ENCODE measurements around the gene TMEM59L. TPM values are rescaled to one million over a fixed set of nuclear protein-coding genes. Genes with fewer than 3 reads are reported as not detected.

Gene TMEM59L
- total and polyA plus RNA-seq, 2 of the 13 experiments (the other 11 are each of a cell fraction or from before 2014, with no cell fraction given) = 0.97 to 5.5 TPM

DNA sequence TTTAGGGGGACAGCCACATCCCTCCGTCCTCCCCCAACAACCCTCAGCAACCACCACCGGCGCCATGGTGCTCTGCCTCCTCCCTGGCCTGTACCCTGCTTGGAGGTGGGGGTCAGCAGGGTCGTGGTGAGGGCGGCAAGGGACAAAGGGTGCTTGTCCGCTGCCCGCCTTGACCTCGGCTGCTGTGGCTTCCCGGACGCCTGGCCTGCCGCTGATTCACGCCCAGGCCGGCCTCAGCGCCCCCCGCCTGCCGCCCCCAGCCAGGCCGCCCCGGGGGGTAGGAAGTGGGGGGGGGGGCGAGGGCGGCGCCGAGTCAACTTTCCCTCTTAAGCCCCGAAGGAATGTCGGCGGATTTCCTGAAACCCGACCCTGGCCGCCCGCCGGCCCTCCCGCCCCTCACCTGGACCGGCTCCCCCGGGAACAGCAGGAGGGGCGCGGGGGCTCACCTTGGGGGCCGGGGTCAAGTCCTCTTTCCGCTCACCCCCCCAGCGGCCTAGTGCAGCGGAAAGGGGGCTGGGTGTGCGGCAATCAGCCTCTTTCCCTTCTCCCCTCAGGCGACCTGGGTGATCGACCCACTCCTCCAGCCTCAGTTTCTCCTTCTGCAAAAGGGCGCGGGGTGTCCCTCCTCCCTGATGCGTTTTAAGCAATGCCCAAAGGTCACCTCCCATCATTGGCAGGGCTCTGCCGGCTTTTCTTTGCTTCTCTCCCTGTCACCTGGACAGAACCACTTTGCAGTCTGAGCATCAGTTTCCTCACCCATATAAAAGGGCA, 1.9 kb upstream of the TMEM59L start (continued):
- TF ChIP-seq, protein P1, sequence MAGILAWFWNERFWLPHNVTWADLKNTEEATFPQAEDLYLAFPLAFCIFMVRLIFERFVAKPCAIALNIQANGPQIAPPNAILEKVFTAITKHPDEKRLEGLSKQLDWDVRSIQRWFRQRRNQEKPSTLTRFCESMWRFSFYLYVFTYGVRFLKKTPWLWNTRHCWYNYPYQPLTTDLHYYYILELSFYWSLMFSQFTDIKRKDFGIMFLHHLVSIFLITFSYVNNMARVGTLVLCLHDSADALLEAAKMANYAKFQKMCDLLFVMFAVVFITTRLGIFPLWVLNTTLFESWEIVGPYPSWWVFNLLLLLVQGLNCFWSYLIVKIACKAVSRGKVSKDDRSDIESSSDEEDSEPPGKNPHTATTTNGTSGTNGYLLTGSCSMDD (CRISPR knock-in tag; IDR thresholded peaks at IDR 0.05) = no peak
- TF ChIP-seq RBFOX2 (IDR thresholded peaks at IDR 0.05; ENCODE audit: low read depth, low read length) (peak; percentile 73), FOXK1 (CRISPR knock-in tag; IDR thresholded peaks at IDR 0.05; ENCODE audit: borderline replicate concordance, low read depth) (peak; percentile 33; the same call in 1 of the 2 replicates), NCOA1 (CRISPR knock-in tag; IDR thresholded peaks at IDR 0.05) (no peak), ATRX (CRISPR knock-in tag; IDR thresholded peaks at IDR 0.05; ENCODE audit: borderline replicate concordance) (no peak), JUN (CRISPR knock-in tag; IDR thresholded peaks at IDR 0.05) (no peak; the same call in 1 of the 2 replicates), TSC22D2 (CRISPR knock-in tag; IDR thresholded peaks at IDR 0.05; ENCODE audit: borderline replicate concordance) (no peak; the same call in 1 of the 2 replicates), SAP130 (CRISPR knock-in tag; IDR thresholded peaks at IDR 0.05; ENCODE audit: low read depth) (peak; percentile 84), ZNF83 (CRISPR knock-in tag; IDR thresholded peaks at IDR 0.05; ENCODE audit: borderline replicate concordance) (no peak), ZBTB3 (CRISPR knock-in tag; IDR thresholded peaks at IDR 0.05; ENCODE audit: borderline replicate concordance, low read depth) (peak; percentile 49; the same call in 1 of the 2 replicates), ZNF761 (CRISPR knock-in tag; conservative IDR thresholded peaks at IDR 0.05) (no peak), KLF9 (CRISPR knock-in tag; IDR thresholded peaks at IDR 0.05; ENCODE audit: low read depth) (0 out of 2 replicates have a peak, but pooled peaks have one; percentile 26), ZNF660 (CRISPR knock-in tag; IDR thresholded peaks at IDR 0.05; ENCODE audit: borderline replicate concordance, low read depth) (no peak), ATF1 (CRISPR knock-in tag; IDR thresholded peaks at IDR 0.05) (no peak), ARNTL (CRISPR knock-in tag; IDR thresholded peaks at IDR 0.05) (peak; percentile 58), TMF1 (CRISPR knock-in tag; IDR thresholded peaks at IDR 0.05; ENCODE audit: low read depth) (0 out of 2 replicates have a peak, but pooled peaks have one; percentile 40)
- TF ChIP-seq, protein P2, sequence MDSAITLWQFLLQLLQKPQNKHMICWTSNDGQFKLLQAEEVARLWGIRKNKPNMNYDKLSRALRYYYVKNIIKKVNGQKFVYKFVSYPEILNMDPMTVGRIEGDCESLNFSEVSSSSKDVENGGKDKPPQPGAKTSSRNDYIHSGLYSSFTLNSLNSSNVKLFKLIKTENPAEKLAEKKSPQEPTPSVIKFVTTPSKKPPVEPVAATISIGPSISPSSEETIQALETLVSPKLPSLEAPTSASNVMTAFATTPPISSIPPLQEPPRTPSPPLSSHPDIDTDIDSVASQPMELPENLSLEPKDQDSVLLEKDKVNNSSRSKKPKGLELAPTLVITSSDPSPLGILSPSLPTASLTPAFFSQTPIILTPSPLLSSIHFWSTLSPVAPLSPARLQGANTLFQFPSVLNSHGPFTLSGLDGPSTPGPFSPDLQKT (CRISPR knock-in tag; IDR thresholded peaks at IDR 0.05; ENCODE audit: borderline replicate concordance) = peak; percentile 66; the same call in 1 of the 2 replicates
- TF ChIP-seq, protein P3, sequence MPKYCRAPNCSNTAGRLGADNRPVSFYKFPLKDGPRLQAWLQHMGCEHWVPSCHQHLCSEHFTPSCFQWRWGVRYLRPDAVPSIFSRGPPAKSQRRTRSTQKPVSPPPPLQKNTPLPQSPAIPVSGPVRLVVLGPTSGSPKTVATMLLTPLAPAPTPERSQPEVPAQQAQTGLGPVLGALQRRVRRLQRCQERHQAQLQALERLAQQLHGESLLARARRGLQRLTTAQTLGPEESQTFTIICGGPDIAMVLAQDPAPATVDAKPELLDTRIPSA (CRISPR knock-in tag; IDR thresholded peaks at IDR 0.05; ENCODE audit: borderline replicate concordance) = no peak
- TF ChIP-seq, protein P4, sequence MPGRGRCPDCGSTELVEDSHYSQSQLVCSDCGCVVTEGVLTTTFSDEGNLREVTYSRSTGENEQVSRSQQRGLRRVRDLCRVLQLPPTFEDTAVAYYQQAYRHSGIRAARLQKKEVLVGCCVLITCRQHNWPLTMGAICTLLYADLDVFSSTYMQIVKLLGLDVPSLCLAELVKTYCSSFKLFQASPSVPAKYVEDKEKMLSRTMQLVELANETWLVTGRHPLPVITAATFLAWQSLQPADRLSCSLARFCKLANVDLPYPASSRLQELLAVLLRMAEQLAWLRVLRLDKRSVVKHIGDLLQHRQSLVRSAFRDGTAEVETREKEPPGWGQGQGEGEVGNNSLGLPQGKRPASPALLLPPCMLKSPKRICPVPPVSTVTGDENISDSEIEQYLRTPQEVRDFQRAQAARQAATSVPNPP (CRISPR knock-in tag; IDR thresholded peaks at IDR 0.05) = no peak
- TF ChIP-seq, protein P5, sequence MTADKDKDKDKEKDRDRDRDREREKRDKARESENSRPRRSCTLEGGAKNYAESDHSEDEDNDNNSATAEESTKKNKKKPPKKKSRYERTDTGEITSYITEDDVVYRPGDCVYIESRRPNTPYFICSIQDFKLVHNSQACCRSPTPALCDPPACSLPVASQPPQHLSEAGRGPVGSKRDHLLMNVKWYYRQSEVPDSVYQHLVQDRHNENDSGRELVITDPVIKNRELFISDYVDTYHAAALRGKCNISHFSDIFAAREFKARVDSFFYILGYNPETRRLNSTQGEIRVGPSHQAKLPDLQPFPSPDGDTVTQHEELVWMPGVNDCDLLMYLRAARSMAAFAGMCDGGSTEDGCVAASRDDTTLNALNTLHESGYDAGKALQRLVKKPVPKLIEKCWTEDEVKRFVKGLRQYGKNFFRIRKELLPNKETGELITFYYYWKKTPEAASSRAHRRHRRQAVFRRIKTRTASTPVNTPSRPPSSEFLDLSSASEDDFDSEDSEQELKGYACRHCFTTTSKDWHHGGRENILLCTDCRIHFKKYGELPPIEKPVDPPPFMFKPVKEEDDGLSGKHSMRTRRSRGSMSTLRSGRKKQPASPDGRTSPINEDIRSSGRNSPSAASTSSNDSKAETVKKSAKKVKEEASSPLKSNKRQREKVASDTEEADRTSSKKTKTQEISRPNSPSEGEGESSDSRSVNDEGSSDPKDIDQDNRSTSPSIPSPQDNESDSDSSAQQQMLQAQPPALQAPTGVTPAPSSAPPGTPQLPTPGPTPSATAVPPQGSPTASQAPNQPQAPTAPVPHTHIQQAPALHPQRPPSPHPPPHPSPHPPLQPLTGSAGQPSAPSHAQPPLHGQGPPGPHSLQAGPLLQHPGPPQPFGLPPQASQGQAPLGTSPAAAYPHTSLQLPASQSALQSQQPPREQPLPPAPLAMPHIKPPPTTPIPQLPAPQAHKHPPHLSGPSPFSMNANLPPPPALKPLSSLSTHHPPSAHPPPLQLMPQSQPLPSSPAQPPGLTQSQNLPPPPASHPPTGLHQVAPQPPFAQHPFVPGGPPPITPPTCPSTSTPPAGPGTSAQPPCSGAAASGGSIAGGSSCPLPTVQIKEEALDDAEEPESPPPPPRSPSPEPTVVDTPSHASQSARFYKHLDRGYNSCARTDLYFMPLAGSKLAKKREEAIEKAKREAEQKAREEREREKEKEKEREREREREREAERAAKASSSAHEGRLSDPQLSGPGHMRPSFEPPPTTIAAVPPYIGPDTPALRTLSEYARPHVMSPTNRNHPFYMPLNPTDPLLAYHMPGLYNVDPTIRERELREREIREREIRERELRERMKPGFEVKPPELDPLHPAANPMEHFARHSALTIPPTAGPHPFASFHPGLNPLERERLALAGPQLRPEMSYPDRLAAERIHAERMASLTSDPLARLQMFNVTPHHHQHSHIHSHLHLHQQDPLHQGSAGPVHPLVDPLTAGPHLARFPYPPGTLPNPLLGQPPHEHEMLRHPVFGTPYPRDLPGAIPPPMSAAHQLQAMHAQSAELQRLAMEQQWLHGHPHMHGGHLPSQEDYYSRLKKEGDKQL (CRISPR knock-in tag; IDR thresholded peaks at IDR 0.05; ENCODE audit: low read depth) = no peak; the same call in 1 of the 2 replicates
